ENCODE data around the gene SMARCAL1. TPM values are rescaled to one million over a fixed set of nuclear protein-coding genes. Genes with fewer than 3 reads are reported as not detected.
A peak's percentile ranks its signal among the peaks of the same experiment; 100 is the strongest.

Gene SMARCAL1
- total and polyA plus RNA-seq, 8 donors, result 5.5 to 12.8 (median 7.4) TPM

DNA sequence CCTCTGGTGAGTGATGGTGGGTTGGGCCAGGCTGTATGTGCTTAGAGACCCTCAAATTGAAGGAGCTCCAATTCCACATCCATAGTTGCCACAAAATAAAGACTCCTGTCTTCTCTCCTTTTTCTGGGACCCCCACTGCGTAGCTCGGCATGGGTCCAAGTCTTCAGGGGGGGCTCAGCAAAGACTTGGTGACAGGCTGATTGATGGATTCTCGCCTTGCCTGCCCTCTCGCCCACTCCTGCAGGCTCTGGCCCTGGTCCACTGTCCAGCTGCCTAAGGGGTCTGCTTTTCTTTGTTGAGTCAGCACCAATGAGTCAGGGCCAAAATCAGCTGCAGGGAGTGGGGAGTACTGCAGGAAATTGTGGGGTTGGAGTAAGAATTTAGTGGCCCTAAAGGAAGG, 107.8 kb downstream of the SMARCAL1 start:
- FAIRE-seq, result no peak
- intact Hi-C loops (cut with DNase I), result loop anchor here in 1 of 3 donors (5.0 kb wide), 1 partner anchor 147 kb away; no protein-coding TSS in a partner anchor
- no peaks in the 10 kb centered on the region for H3K9me3 ChIP-seq
- H3K27ac ChIP-seq, result no peak overlapping the region
- TF ChIP-seq, protein P1, sequence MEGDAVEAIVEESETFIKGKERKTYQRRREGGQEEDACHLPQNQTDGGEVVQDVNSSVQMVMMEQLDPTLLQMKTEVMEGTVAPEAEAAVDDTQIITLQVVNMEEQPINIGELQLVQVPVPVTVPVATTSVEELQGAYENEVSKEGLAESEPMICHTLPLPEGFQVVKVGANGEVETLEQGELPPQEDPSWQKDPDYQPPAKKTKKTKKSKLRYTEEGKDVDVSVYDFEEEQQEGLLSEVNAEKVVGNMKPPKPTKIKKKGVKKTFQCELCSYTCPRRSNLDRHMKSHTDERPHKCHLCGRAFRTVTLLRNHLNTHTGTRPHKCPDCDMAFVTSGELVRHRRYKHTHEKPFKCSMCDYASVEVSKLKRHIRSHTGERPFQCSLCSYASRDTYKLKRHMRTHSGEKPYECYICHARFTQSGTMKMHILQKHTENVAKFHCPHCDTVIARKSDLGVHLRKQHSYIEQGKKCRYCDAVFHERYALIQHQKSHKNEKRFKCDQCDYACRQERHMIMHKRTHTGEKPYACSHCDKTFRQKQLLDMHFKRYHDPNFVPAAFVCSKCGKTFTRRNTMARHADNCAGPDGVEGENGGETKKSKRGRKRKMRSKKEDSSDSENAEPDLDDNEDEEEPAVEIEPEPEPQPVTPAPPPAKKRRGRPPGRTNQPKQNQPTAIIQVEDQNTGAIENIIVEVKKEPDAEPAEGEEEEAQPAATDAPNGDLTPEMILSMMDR (IDR thresholded peaks at IDR 0.05), result no peak
- no peaks in the 10 kb centered on the region for H3K4me1 ChIP-seq
- no peak for ATAC-seq
- H3K36me3 ChIP-seq, result no peaks in the 10 kb centered on the region
- no peak for DNase-seq
- no peaks in the 10 kb centered on the region for H3K27me3 ChIP-seq
- 79 to 86% methylated on average over 4 of the region's 4 CpGs for WGBS, 2 donors
- no peak overlapping the region for H3K4me3 ChIP-seq

DNA sequence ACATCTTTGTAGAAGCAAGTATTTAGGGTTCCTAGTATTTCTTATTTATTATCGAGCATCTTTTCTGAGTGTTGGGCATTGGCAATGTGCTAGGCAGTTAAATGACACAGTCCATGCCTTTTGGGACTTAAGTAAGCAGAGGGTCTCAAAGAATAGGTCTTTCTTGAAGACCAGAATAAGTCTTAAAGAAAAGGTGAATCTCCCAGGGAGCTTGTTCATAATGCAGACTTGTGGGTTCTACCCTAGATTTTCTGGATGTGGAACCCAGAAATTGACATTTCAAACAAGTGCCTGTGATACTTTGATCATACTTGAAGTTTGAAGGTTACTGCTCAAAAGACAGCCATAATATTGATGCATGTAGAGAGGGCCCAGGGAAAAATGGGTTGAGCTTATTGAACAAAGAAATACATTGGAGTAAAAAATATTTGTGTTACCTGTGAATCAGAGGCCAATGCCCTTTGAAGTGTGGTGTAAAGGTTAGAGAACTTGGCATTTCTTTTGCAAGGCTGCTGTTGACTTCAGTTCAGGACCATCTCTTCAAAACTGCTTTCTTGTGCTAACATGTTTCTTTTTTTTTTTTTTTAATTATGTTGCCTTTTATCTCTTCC, 110.7 kb downstream of the SMARCAL1 start:
- no peak overlapping the region for H3K27ac ChIP-seq
- FAIRE-seq (no peak), ATAC-seq (no peak), DNase-seq (no peak)
- H3K27me3 ChIP-seq, result no peaks in the 10 kb centered on the region
- no peaks in the 10 kb centered on the region for H3K9me3 ChIP-seq
- TF ChIP-seq, protein P1 (IDR thresholded peaks at IDR 0.05), result no peak
- WGBS, 2 donors, result 94 to 100% methylated on average over 1 of the region's 1 CpG
- H3K4me3 ChIP-seq, result no peak overlapping the region
- no peaks in the 10 kb centered on the region for H3K4me1 ChIP-seq
- no peaks in the 10 kb centered on the region for H3K36me3 ChIP-seq
- intact Hi-C loops (cut with DNase I), result loop anchor here in 1 of 3 donors (5.0 kb wide), 1 partner anchor 144 kb away; no protein-coding TSS in a partner anchor

DNA sequence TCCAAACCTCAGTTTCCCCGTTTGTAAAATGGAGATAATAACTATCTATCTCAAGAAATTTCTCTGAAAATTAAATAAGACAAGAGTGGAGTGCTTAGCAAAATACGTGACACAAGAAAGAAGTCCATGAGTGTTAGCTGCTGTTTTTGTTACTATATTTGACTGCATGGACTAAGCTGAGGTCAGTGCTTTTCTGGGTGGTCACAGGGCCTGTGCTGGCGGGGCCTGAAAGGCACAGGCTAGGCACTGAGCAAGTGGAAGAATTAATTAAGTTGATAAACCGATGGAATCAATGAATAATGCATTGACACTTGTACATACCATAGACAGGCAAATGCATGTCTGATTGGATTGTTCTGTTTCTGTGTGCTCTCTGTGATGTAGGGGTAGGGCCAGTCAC, 113.7 kb downstream of the SMARCAL1 start:
- H3K36me3 ChIP-seq, result no peaks in the 10 kb centered on the region
- H3K4me3 ChIP-seq, result no peak overlapping the region
- ATAC-seq (no peak), FAIRE-seq (no peak), DNase-seq (no peak)
- H3K4me1 ChIP-seq, result no peaks in the 10 kb centered on the region
- no peaks in the 10 kb centered on the region for H3K27me3 ChIP-seq
- H3K9me3 ChIP-seq, result no peaks in the 10 kb centered on the region
- intact Hi-C loops (cut with DNase I), result no loop called here
- TF ChIP-seq, protein P1 (IDR thresholded peaks at IDR 0.05), result no peak
- WGBS, 2 donors, result 66 to 79% methylated on average over 4 of the region's 4 CpGs
- H3K27ac ChIP-seq, result no peak overlapping the region

DNA sequence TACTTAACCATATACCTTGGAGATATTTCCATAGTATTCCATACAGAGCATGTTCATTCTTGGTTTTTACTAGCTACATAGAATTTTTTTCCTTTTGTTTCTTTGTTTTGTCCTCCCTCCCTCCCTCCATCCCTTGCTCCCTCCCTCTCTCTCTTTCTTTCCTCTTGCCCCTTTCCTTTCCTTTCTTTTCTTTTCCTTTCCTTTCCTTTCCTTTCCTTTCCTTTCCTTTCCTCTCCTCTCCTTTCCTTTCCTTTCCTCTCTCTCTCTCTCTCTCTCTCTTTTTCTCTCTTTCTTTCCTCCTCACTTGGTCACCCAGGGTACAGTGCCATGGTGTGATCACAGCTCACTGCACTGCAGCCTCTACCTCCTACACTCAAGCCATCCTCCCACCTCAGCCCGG, 114.7 kb downstream of the SMARCAL1 start:
- WGBS, 2 donors, result 91 to 95% methylated on average over 1 of the region's 1 CpG
- TF ChIP-seq, protein P1 (IDR thresholded peaks at IDR 0.05), result no peak
- ATAC-seq, result no peak
- intact Hi-C loops (cut with DNase I), result no loop called here
- Histone ChIP-seq H3K4me1 (no peaks in the 10 kb centered on the region), H3K9me3 (no peaks in the 10 kb centered on the region), H3K27me3 (no peaks in the 10 kb centered on the region), H3K36me3 (no peaks in the 10 kb centered on the region), H3K27ac (no peak overlapping the region), H3K4me3 (no peak overlapping the region)
- no peak for DNase-seq
- no peak for FAIRE-seq

DNA sequence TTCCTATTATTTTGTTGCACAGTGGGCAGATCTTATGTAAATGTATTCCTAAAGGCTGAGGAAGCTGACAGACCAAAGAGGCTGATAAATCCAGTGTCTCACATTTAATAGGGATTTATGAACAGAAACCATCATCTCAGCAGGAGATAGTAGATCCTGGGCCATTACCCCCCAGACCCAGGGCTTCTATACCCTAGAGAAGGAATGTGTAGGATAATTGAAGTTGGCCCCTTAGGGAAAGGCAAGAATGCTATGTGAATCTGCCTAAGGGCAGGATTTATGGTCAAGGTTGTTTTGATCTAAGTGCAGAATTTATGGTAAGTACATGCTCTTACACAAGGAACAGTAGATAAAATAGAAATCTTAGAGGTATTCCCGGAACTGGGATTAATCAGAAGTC, 115.3 kb downstream of the SMARCAL1 start:
- TF ChIP-seq, protein P1 (IDR thresholded peaks at IDR 0.05), result no peak
- intact Hi-C loops (cut with DNase I), result no loop called here
- DNase-seq (no peak), FAIRE-seq (peak; percentile 86), ATAC-seq (no peak)
- Histone ChIP-seq H3K4me3 (no peak overlapping the region), H3K27me3 (no peaks in the 10 kb centered on the region), H3K9me3 (no peaks in the 10 kb centered on the region), H3K27ac (no peak overlapping the region), H3K4me1 (no peaks in the 10 kb centered on the region), H3K36me3 (no peaks in the 10 kb centered on the region)
- 81 to 86% methylated on average over 1 of the region's 1 CpG for WGBS, 2 donors
